KMS-11 (cell line): Measurements from ENCODE around the gene SYMPK.

ENCODE experiments used
- H2AFZ ChIP-seq: fragments of 200-600 bp; sonication (generic); 2 replicates; pipeline ENCODE4 v1.6.1; 2016; ENCODE audit warnings: antibody characterized with exemption, mixed run types, low read depth
- H3K27ac ChIP-seq: fragments of 200-600 bp; sonication (generic); 2 replicates; pipeline ENCODE4 v1.6.1; 2016; ENCODE audit warnings: mild to moderate bottlenecking, mixed run types
- H3K27me3 ChIP-seq: fragments of 200-600 bp; sonication (generic); 2 replicates; pipeline ENCODE4 v1.6.1; 2017; ENCODE audit warnings: mild to moderate bottlenecking, low read depth, mixed run types, moderate library complexity; ENCODE audit not compliant: insufficient read depth
- H3K36me3 ChIP-seq: fragments of 200-600 bp; sonication (generic); 2 replicates; pipeline ENCODE4 v1.6.1; 2017; ENCODE audit warnings: mild to moderate bottlenecking, mixed run types; ENCODE audit not compliant: insufficient read depth
- H3K4me1 ChIP-seq: fragments of 200-600 bp; sonication (generic); 2 replicates; pipeline ENCODE4 v1.6.1; 2016; ENCODE audit warnings: mild to moderate bottlenecking, low read depth, mixed run types; ENCODE audit not compliant: poor library complexity, severe bottlenecking
- H3K4me2 ChIP-seq: fragments of 200-600 bp; sonication (generic); 2 replicates; pipeline ENCODE4 v1.7.0; 2016; ENCODE audit warnings: mild to moderate bottlenecking, mixed run types
- H3K4me3 ChIP-seq: fragments of 200-600 bp; sonication (generic); IDR thresholded peaks from 2 replicates; pipeline ENCODE4 v1.6.1; 2017; ENCODE audit warnings: low read depth, low read length, mixed read lengths; ENCODE audit not compliant: insufficient read depth
- H3K79me2 ChIP-seq: fragments of 200-600 bp; sonication (generic); 2 replicates; pipeline ENCODE4 v1.6.1; 2016; ENCODE audit warnings: low read depth, mixed run types; ENCODE audit not compliant: insufficient read depth
- H3K9ac ChIP-seq: fragments of 200-600 bp; sonication (generic); 2 replicates; pipeline ENCODE4 v1.6.1; 2016; ENCODE audit warnings: mild to moderate bottlenecking, mixed run types
- H4K20me1 ChIP-seq: fragments of 200-600 bp; sonication (generic); 2 replicates; pipeline ENCODE4 v1.6.1; 2016; ENCODE audit warnings: mild to moderate bottlenecking, mixed run types; ENCODE audit not compliant: insufficient read depth
- TF ChIP-seq, protein P1 (sequence below): fragments of 200-600 bp; sonication (generic); conservative IDR thresholded peaks from 2 replicates; pipeline ENCODE4 v1.6.1; 2017; ENCODE audit warnings: low read depth, mild to moderate bottlenecking, antibody characterized with exemption, low read length, moderate library complexity, mixed read lengths

Gene SYMPK

DNA sequence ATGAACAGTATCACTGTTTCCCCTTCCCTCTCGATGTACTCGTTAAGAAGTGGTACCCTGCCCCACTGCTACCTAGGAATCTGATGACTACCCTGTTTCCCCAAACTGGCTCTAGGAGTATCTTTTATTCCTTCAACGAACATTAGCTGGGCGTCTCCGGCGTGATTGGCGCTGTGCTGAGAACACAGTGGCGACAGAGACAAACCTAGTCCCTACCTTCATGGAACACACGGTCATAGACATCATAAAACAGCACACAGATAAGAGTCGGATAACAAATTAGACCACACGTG, 730 bp downstream of the SYMPK start:
- Histone ChIP-seq H3K4me1 (peaks cover 21% of the 10 kb centered on the region), H3K27me3 (peaks cover 39% of the 10 kb centered on the region), H3K79me2 (peaks cover 36% of the 10 kb centered on the region; the same call in 1 of the 2 replicates), H3K36me3 (no peaks in the 10 kb centered on the region; the same call in 1 of the 2 replicates), H3K9ac (peak overlapping the region; percentile 86), H3K4me2 (peak overlapping the region; percentile 74), H2AFZ (peak overlapping the region; percentile 54), H4K20me1 (no peaks in the 10 kb centered on the region), H3K4me3 (no peak overlapping the region), H3K27ac (peak overlapping the region; percentile 62)
- TF ChIP-seq, protein P1, sequence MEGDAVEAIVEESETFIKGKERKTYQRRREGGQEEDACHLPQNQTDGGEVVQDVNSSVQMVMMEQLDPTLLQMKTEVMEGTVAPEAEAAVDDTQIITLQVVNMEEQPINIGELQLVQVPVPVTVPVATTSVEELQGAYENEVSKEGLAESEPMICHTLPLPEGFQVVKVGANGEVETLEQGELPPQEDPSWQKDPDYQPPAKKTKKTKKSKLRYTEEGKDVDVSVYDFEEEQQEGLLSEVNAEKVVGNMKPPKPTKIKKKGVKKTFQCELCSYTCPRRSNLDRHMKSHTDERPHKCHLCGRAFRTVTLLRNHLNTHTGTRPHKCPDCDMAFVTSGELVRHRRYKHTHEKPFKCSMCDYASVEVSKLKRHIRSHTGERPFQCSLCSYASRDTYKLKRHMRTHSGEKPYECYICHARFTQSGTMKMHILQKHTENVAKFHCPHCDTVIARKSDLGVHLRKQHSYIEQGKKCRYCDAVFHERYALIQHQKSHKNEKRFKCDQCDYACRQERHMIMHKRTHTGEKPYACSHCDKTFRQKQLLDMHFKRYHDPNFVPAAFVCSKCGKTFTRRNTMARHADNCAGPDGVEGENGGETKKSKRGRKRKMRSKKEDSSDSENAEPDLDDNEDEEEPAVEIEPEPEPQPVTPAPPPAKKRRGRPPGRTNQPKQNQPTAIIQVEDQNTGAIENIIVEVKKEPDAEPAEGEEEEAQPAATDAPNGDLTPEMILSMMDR: no peak

GRCh38 chr19:45860359-45861259, 2.3 kb downstream of the SYMPK start:
- Histone ChIP-seq H3K4me3 (no peak overlapping the region), H3K79me2 (peaks cover 36% of the 10 kb centered on the region; the same call in 1 of the 2 replicates), H3K9ac (no peak overlapping the region), H3K36me3 (no peaks in the 10 kb centered on the region; the same call in 1 of the 2 replicates), H4K20me1 (no peaks in the 10 kb centered on the region), H3K27ac (no peak overlapping the region), H3K27me3 (peaks cover 23% of the 10 kb centered on the region), H2AFZ (no peak overlapping the region), H3K4me1 (peaks cover 21% of the 10 kb centered on the region), H3K4me2 (peak overlapping the region; percentile 74; the same call in 1 of the 2 replicates)
- TF ChIP-seq, protein P1: no peak

DNA sequence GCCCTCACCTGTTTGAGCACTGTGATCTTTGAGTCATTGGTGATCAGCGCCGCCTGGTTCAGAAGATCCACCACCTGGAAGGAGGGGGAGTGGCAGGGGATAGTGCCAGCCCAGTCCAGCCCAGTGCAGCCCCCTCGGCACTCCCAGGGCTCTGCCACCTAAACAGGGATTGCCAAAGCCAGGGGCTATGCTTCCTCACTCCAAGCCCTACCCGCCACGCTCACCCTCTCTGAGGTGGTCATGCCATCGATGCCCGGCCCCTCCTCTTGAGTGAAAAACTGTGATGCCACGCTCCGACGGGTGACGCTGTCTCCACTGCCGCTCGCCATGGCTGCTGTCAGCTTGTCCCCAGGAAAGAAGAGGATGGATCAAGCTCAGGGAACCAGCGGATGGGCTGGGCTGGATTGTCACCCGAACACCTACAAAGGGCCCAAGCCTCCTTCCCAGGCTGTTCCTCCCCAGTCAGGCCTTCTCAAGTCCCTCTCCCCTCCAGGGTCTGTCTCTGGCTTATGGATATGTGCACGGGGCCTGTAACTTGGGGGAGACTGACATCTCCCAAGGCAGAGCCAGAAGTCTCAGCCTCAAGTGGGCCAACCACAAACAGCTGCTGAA, 8.7 kb downstream of the SYMPK start:
- no peak overlapping the region for H3K4me3 ChIP-seq
- no peaks in the 10 kb centered on the region for H3K4me1 ChIP-seq
- H4K20me1 ChIP-seq: peaks cover 4% of the 10 kb centered on the region; the same call in 1 of the 2 replicates
- no peak overlapping the region for H3K27ac ChIP-seq
- H3K36me3 ChIP-seq: no peaks in the 10 kb centered on the region; the same call in 1 of the 2 replicates
- peaks cover 5% of the 10 kb centered on the region; the same call in 1 of the 2 replicates for H3K79me2 ChIP-seq
- TF ChIP-seq, protein P1: no peak
- no peak overlapping the region for H3K4me2 ChIP-seq
- no peak overlapping the region for H3K9ac ChIP-seq
- no peak overlapping the region for H2AFZ ChIP-seq
- H3K27me3 ChIP-seq: no peaks in the 10 kb centered on the region

- H3K4me2 ChIP-seq: no peak overlapping the region
- no peak overlapping the region for H2AFZ ChIP-seq
- H4K20me1 ChIP-seq: peaks cover 4% of the 10 kb centered on the region; the same call in 1 of the 2 replicates
- no peaks in the 10 kb centered on the region; the same call in 1 of the 2 replicates for H3K79me2 ChIP-seq
- H3K4me1 ChIP-seq: no peaks in the 10 kb centered on the region
- H3K9ac ChIP-seq: no peak overlapping the region
- H3K4me3 ChIP-seq: no peak overlapping the region
- no peak overlapping the region for H3K27ac ChIP-seq
- TF ChIP-seq, protein P1: no peak
- no peaks in the 10 kb centered on the region for H3K27me3 ChIP-seq
- no peaks in the 10 kb centered on the region; the same call in 1 of the 2 replicates for H3K36me3 ChIP-seq
Observed at GRCh38 chr19:45852983-45853382, 10.0 kb downstream of the SYMPK start.
